Gastroesophageal sphincter (tissue), 4 donors: ENCODE measurements around the gene A2M. TPM values are rescaled to one million over a fixed set of nuclear protein-coding genes. Genes with fewer than 3 reads are reported as not detected.

Experiments used
- ATAC-seq: fragments of 150-250 bp; one replicate; pipeline ENCODE4 v1.9.1; 2016; ENCODE audit warnings: mild to moderate bottlenecking, moderate library complexity
- H3K27ac ChIP-seq, 4 donors: fragments of 200-600 bp; sonication (generic) in 3 of 4; 1 replicate in 3 of 4; 2 replicates in 1 of 4; pipeline ENCODE4 v1.5.1; 2016 to 2019
- H3K27me3 ChIP-seq: fragments of 200-600 bp; sonication (generic); one replicate; pipeline ENCODE4 v1.5.1; 2019
- H3K36me3 ChIP-seq, 2 donors: fragments of 200-600 bp; sonication (generic); one replicate each; pipeline ENCODE4 v1.5.1; 2019; ENCODE audit warnings: control low read depth in 1 of 2
- H3K4me1 ChIP-seq, 3 donors: fragments of 200-600 bp; sonication (generic); 1 replicate in 2 of 3; 2 replicates in 1 of 3; pipeline ENCODE4 v1.5.1; 2016 to 2019; ENCODE audit warnings: control low read depth in 2 of 3
- H3K4me3 ChIP-seq, 2 donors: fragments of 200-600 bp; sonication (generic); one replicate each; pipeline ENCODE4 v1.5.1; 2019; ENCODE audit warnings: mild to moderate bottlenecking in 1 of 2, moderate library complexity in 1 of 2
- H3K9me3 ChIP-seq, 3 donors: fragments of 200-600 bp; sonication (generic); one replicate each; pipeline ENCODE4 v1.5.1; 2017 to 2019; ENCODE audit warnings: control low read depth in 2 of 3
- EP300 ChIP-seq: sonication (generic); formaldehyde crosslinking; IDR thresholded peaks from one replicate; pipeline ENCODE4 v1.6.1; 2017; ENCODE audit warnings: antibody characterized with exemption, mild to moderate bottlenecking
- POLR2A ChIP-seq, 2 donors: fragments of 450-650 bp; IDR thresholded peaks; one replicate each; pipeline ENCODE4 v1.6.1; 2017; ENCODE audit warnings: antibody characterized with exemption in 2 of 2, mild to moderate bottlenecking in 2 of 2, moderate library complexity in 1 of 2
- POLR2AphosphoS5 ChIP-seq: sonication (generic); formaldehyde crosslinking; IDR thresholded peaks from one replicate; pipeline ENCODE4 v1.6.1; 2017; ENCODE audit warnings: antibody characterized with exemption
- WGBS, 2 donors: methylation state at CpG; one replicate each; pipeline ENCODE4 v1.1.5; 2018; ENCODE audit warnings: low coverage in 1 of 2; 5-methylcytosine and 5-hydroxymethylcytosine counted together
- total RNA-seq, 4 donors: library from RNA; depleted of rRNA; stranded (reverse); fragments of >200 nt; gene quantifications; one replicate each; pipeline ENCODE4 v1.1.0, GENCODE V29; 2016
- TF ChIP-seq, protein P1 (sequence below), 4 experiments: fragments of 200-600 bp in 2 of 4; fragments of 450-650 bp in 2 of 4; sonication (generic) in 1 of 4; IDR thresholded peaks; one replicate each; pipeline ENCODE4 v1.5.1; 2017 to 2019; ENCODE audit warnings: antibody characterized with exemption in 4 of 4, mild to moderate bottlenecking in 2 of 4, moderate library complexity in 2 of 4

Gene A2M
- total RNA-seq, 4 donors from 2014 or later = 268 to 632 (median 588) TPM

- peaks cover 18 to 95% of the 10 kb centered on the region in 2 donors for H3K36me3 ChIP-seq
- no peaks in the 10 kb centered on the region for H3K27me3 ChIP-seq
- H3K4me3 ChIP-seq = no peak overlapping the region
- TF ChIP-seq POLR2AphosphoS5 = no peak
- no peak overlapping the region for H3K27ac ChIP-seq
- no peaks in the 10 kb centered on the region for H3K4me1 ChIP-seq
- 89 to 94% methylated on average over 3 of the region's 3 CpGs for WGBS, 2 donors
- peaks cover 0 to 8% (median 0%) of the 10 kb centered on the region in 3 donors for H3K9me3 ChIP-seq
- ATAC-seq = no peak
Observed at GRCh38 chr12:9079082-9079481, 36.6 kb downstream of the A2M start.

DNA sequence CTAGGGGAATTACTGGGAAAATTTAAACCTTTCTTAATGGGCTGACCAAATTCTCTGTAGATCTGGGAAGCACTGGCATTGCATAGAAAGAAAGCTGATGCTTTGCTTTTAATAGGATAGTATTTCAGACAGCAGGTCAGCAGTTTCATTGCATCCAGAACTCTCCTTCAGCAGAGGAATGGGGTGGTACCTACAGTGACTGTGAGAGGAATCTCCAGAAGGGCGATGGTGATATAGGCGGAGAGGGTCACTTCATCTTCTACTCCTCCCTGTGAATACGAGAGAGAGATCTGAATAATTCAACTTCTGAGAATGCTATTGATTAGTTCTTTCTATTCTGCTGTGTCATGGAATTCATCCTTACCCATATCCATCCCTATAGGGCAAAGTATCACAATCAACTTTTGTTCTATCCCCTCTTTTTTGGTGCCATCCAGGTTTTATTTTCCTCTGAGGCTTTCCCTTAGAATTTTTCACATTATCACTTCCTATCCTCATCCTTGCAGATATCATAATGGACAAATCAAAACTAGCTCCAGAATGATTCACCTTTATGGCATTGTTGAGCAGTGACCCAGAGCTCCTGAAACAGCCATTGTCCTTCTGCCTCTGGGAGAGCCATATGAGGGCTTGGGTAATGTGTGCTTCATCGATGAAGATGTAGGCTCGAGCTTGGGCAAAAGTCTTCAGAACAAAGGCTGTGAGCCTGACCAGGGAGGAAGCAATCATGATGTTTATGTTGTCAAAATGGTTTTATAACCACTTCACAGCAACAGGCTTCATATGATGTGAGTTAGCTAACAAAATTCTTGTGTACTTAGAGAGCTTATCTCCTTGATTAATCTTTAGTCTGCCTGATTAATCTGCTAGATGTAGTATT is 38.3 kb downstream of the A2M start:
- 86 to 98% methylated on average over 3 to 4 of the region's 5 CpGs for WGBS, 2 donors
- TF ChIP-seq POLR2AphosphoS5 (no peak), POLR2A (IDR thresholded peaks at IDR 0.05) (no peak), EP300 (no peak)
- TF ChIP-seq, protein P1, sequence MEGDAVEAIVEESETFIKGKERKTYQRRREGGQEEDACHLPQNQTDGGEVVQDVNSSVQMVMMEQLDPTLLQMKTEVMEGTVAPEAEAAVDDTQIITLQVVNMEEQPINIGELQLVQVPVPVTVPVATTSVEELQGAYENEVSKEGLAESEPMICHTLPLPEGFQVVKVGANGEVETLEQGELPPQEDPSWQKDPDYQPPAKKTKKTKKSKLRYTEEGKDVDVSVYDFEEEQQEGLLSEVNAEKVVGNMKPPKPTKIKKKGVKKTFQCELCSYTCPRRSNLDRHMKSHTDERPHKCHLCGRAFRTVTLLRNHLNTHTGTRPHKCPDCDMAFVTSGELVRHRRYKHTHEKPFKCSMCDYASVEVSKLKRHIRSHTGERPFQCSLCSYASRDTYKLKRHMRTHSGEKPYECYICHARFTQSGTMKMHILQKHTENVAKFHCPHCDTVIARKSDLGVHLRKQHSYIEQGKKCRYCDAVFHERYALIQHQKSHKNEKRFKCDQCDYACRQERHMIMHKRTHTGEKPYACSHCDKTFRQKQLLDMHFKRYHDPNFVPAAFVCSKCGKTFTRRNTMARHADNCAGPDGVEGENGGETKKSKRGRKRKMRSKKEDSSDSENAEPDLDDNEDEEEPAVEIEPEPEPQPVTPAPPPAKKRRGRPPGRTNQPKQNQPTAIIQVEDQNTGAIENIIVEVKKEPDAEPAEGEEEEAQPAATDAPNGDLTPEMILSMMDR (IDR thresholded peaks at IDR 0.05) = no peak
- Histone ChIP-seq H3K27ac (no peak overlapping the region), H3K4me3 (no peak overlapping the region), H3K9me3 (no peaks in the 10 kb centered on the region), H3K4me1 (no peaks in the 10 kb centered on the region), H3K36me3 (peaks cover 17 to 95% of the 10 kb centered on the region in 2 donors), H3K27me3 (no peaks in the 10 kb centered on the region)
- no peak for ATAC-seq

GRCh38 chr12:9076733-9077132 is 39.0 kb downstream of the A2M start:
- Histone ChIP-seq H3K27ac (no peak overlapping the region), H3K9me3 (no peaks in the 10 kb centered on the region), H3K27me3 (no peaks in the 10 kb centered on the region), H3K36me3 (peaks cover 16 to 95% of the 10 kb centered on the region in 2 donors), H3K4me3 (no peak overlapping the region), H3K4me1 (no peaks in the 10 kb centered on the region)
- TF ChIP-seq POLR2AphosphoS5 (no peak), POLR2A (IDR thresholded peaks at IDR 0.05) (no peak), EP300 (no peak)
- TF ChIP-seq, protein P1 (IDR thresholded peaks at IDR 0.05) = no peak
- 60 to 78% methylated on average over 3 to 4 of the region's 4 CpGs for WGBS, 2 donors
- no peak for ATAC-seq

DNA sequence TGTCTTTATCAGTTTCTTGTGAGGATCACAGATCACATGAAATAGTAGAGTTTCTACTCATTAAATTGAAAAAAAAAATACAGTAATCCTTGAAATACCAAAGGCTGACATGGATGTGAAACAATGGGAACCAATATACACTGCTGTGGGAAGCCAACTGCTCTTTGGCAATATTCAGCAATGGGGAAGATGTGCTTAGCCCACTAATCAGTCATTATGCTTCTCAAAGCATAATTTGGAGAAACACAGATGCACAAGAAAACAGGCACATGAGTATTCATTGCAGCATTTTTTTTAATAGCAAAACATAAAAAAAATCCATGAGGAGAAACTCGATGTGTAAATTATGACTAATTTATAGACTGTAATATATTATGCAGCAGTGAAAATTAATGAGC is 40.6 kb downstream of the A2M start:
- WGBS, 2 donors = 92% methylated on average over 1 of the region's 1 CpG; no CpG with 5 or more reads in 1 of the 2 donors
- Histone ChIP-seq H3K27me3 (no peaks in the 10 kb centered on the region), H3K9me3 (no peaks in the 10 kb centered on the region), H3K36me3 (peaks cover 16 to 100% of the 10 kb centered on the region in 2 donors), H3K27ac (no peak overlapping the region), H3K4me3 (no peak overlapping the region), H3K4me1 (no peaks in the 10 kb centered on the region)
- ATAC-seq = no peak
- TF ChIP-seq, protein P1 (IDR thresholded peaks at IDR 0.05) = no peak
- TF ChIP-seq POLR2A (IDR thresholded peaks at IDR 0.05) (no peak), EP300 (no peak), POLR2AphosphoS5 (no peak)

- no peak for TF ChIP-seq EP300
- TF ChIP-seq, protein P1 (IDR thresholded peaks at IDR 0.05) = no peak
- TF ChIP-seq POLR2AphosphoS5 = no peak
- H3K9me3 ChIP-seq = no peaks in the 10 kb centered on the region
- 81 to 100% methylated on average over 2 to 7 of the region's 10 CpGs for WGBS, 2 donors
- no peaks in the 10 kb centered on the region for H3K4me1 ChIP-seq
- no peak overlapping the region for H3K4me3 ChIP-seq
- H3K27me3 ChIP-seq = no peaks in the 10 kb centered on the region
- peaks cover 12 to 100% of the 10 kb centered on the region in 2 donors for H3K36me3 ChIP-seq
- no peak for ATAC-seq
- H3K27ac ChIP-seq = no peak overlapping the region
Observed at GRCh38 chr12:9074484-9075137, 41.1 kb downstream of the A2M start.
